ENCODE data around the gene FOXR1. TPM values are rescaled to one million over a fixed set of nuclear protein-coding genes. Genes with fewer than 3 reads are reported as not detected.
A peak's percentile ranks its signal among the peaks of the same experiment; 100 is the strongest.

FOXR1 gene
- total RNA-seq, 1 donor from 2014 or later: not detected

GRCh38 chr11:118997627-118998387 is 26.2 kb downstream of the FOXR1 start, which contains the start of gene CENATAC:
CENATAC (plus strand) TSS chr11:118998138; CDS start chr11:118998198, 60 bp downstream.
- H3K4me3 Mint-ChIP-seq: peak within 1 kb of the TSS; percentile 99

GRCh38 chr11:118998388-118998717 is 26.8 kb downstream of the FOXR1 start:
- Histone ChIP-seq H3F3A (ENCODE audit: low read depth) (peaks cover 16% of the 10 kb centered on the region), H2AFZ (replicated peaks) (peak overlapping the region; percentile 51), H3K9ac (peak overlapping the region; percentile 65), H3K27ac (no peak overlapping the region), H3K36me3 (peaks cover 12% of the 10 kb centered on the region), H3K9me3 (ENCODE audit: low read depth) (no peaks in the 10 kb centered on the region), H3K27me3 (no peaks in the 10 kb centered on the region), H3K4me1 (peaks cover 14% of the 10 kb centered on the region), H4K20me1 (ENCODE audit: low read depth) (no peaks in the 10 kb centered on the region), H3K79me2 (ENCODE audit: low read depth) (peaks cover 60% of the 10 kb centered on the region), H3K4me3 (peak overlapping the region; percentile 91), H3K4me2 (peak overlapping the region; percentile 86)
- Mint-ChIP-seq H3K9me3 (no peaks in the 10 kb centered on the region), H3K27me3 (ENCODE audit: insufficient read depth, low read depth) (no peaks in the 10 kb centered on the region), H3K27ac (peak overlapping the region; percentile 62), H3K4me1 (peaks cover 25% of the 10 kb centered on the region), H3K4me3 (peak overlapping the region; percentile 99), H3K36me3 (peaks cover 22% of the 10 kb centered on the region)
- no peak for TF ChIP-seq EZH2 (IDR thresholded peaks at IDR 0.05)
- TF ChIP-seq CTCF (IDR thresholded peaks at IDR 0.05): no peak
- TF ChIP-seq EZH2phosphoT487 (IDR thresholded peaks at IDR 0.05): no peak
- no peak for DNase-seq (ENCODE audit: low spot score)

More at GRCh38 chr11:118997627-118998387, 26.2 kb downstream of the FOXR1 start, which contains the start of gene CENATAC:
- Histone ChIP-seq H2AFZ (replicated peaks) (peak within 1 kb of the TSS; percentile 85), H3F3A (ENCODE audit: low read depth) (peaks cover 16% of the 10 kb centered on the region), H3K27ac (no peak within 1 kb of the TSS), H3K4me3 (peak within 1 kb of the TSS; percentile 91), H3K9me3 (ENCODE audit: low read depth) (no peaks in the 10 kb centered on the region), H3K9ac (peak within 1 kb of the TSS; percentile 65), H3K79me2 (ENCODE audit: low read depth) (peaks cover 60% of the 10 kb centered on the region), H3K36me3 (peaks cover 12% of the 10 kb centered on the region), H3K4me2 (peak within 1 kb of the TSS; percentile 86), H4K20me1 (ENCODE audit: low read depth) (no peaks in the 10 kb centered on the region), H3K4me1 (peaks cover 14% of the 10 kb centered on the region), H3K27me3 (no peaks in the 10 kb centered on the region)
- H3K27ac Mint-ChIP-seq: peak within 1 kb of the TSS; percentile 62
- peak; percentile 99 for DNase-seq (ENCODE audit: low spot score)
- no peaks in the 10 kb centered on the region for H3K27me3 Mint-ChIP-seq (ENCODE audit: insufficient read depth, low read depth)
- peaks cover 25% of the 10 kb centered on the region for H3K4me1 Mint-ChIP-seq
- peaks cover 19% of the 10 kb centered on the region for H3K36me3 Mint-ChIP-seq
- TF ChIP-seq CTCF (IDR thresholded peaks at IDR 0.05): peak; percentile 6
- TF ChIP-seq EZH2 (IDR thresholded peaks at IDR 0.05): no peak
- TF ChIP-seq EZH2phosphoT487 (IDR thresholded peaks at IDR 0.05): no peak
- H3K9me3 Mint-ChIP-seq: no peaks in the 10 kb centered on the region

GRCh38 chr11:118998822-118999221 is 27.3 kb downstream of the FOXR1 start:
- peaks cover 60% of the 10 kb centered on the region for H3K79me2 ChIP-seq (ENCODE audit: low read depth)
- DNase-seq (ENCODE audit: low spot score): peak; percentile 53

More at GRCh38 chr11:118998822-118999221, 27.3 kb downstream of the FOXR1 start:
- H3K4me2 ChIP-seq: peak overlapping the region; percentile 86
- peaks cover 12% of the 10 kb centered on the region for H3K36me3 ChIP-seq
- peaks cover 14% of the 10 kb centered on the region for H3K4me1 ChIP-seq
- H3K4me3 ChIP-seq: peak overlapping the region; percentile 91
- Mint-ChIP-seq H3K27me3 (ENCODE audit: insufficient read depth, low read depth) (no peaks in the 10 kb centered on the region), H3K9me3 (no peaks in the 10 kb centered on the region), H3K4me1 (peaks cover 25% of the 10 kb centered on the region), H3K4me3 (peak overlapping the region; percentile 99), H3K36me3 (peaks cover 19% of the 10 kb centered on the region), H3K27ac (peak overlapping the region; percentile 62)
- H4K20me1 ChIP-seq (ENCODE audit: low read depth): no peaks in the 10 kb centered on the region
- peak overlapping the region; percentile 65 for H3K9ac ChIP-seq
- TF ChIP-seq EZH2 (IDR thresholded peaks at IDR 0.05): no peak
- no peak for TF ChIP-seq EZH2phosphoT487 (IDR thresholded peaks at IDR 0.05)
- no peak for TF ChIP-seq CTCF (IDR thresholded peaks at IDR 0.05)
- H3K27me3 ChIP-seq: no peaks in the 10 kb centered on the region
- H2AFZ ChIP-seq (replicated peaks): no peak overlapping the region
- H3K9me3 ChIP-seq (ENCODE audit: low read depth): no peaks in the 10 kb centered on the region
- peaks cover 16% of the 10 kb centered on the region for H3F3A ChIP-seq (ENCODE audit: low read depth)
- H3K27ac ChIP-seq: no peak overlapping the region
